ENCODE results near the gene PAPSS1.

Gene PAPSS1

GRCh38 chr4:107640197-107640596, 79.8 kb downstream of the PAPSS1 start:
- DNase-seq (ENCODE audit: low read depth, low spot score), result no peak
- no peak for TF ChIP-seq CTCF (IDR thresholded peaks at IDR 0.05; ENCODE audit: low read depth, low read length)
- in situ Hi-C loops (cut with HindIII; ENCODE audit: low sequenced_read_pairs), result no loop called here
- no peak overlapping the region for H3K4me3 ChIP-seq (ENCODE audit: low read depth, low read length)

GRCh38 chr4:107635735-107636134, 84.3 kb downstream of the PAPSS1 start:
- in situ Hi-C loops (cut with HindIII; ENCODE audit: low sequenced_read_pairs), result no loop called here
- H3K4me3 ChIP-seq (ENCODE audit: low read depth, low read length), result no peak overlapping the region
- no peak for DNase-seq (ENCODE audit: low read depth, low spot score)
- TF ChIP-seq CTCF (IDR thresholded peaks at IDR 0.05; ENCODE audit: low read depth, low read length), result no peak

GRCh38 chr4:107631560-107631959, 88.5 kb downstream of the PAPSS1 start:
- TF ChIP-seq CTCF (IDR thresholded peaks at IDR 0.05; ENCODE audit: low read depth, low read length), result no peak
- H3K4me3 ChIP-seq (ENCODE audit: low read depth, low read length), result no peak overlapping the region
- in situ Hi-C loops (cut with HindIII; ENCODE audit: low sequenced_read_pairs), result no loop called here
- DNase-seq (ENCODE audit: low read depth, low spot score), result no peak

- in situ Hi-C loops (cut with HindIII; ENCODE audit: low sequenced_read_pairs), result no loop called here
- H3K4me3 ChIP-seq (ENCODE audit: low read depth, low read length), result no peak overlapping the region
- DNase-seq (ENCODE audit: low read depth, low spot score), result no peak
- TF ChIP-seq CTCF (IDR thresholded peaks at IDR 0.05; ENCODE audit: low read depth, low read length), result no peak
Observed at GRCh38 chr4:107630185-107630705, 89.8 kb downstream of the PAPSS1 start.

- in situ Hi-C loops (cut with HindIII; ENCODE audit: low sequenced_read_pairs), result no loop called here
Observed at GRCh38 chr4:107629318-107629717, 90.7 kb downstream of the PAPSS1 start.

GRCh38 chr4:107625391-107625902, 94.6 kb downstream of the PAPSS1 start:
- TF ChIP-seq CTCF (IDR thresholded peaks at IDR 0.05; ENCODE audit: low read depth, low read length), result no peak
- in situ Hi-C loops (cut with HindIII; ENCODE audit: low sequenced_read_pairs), result no loop called here
- H3K4me3 ChIP-seq (ENCODE audit: low read depth, low read length), result no peak overlapping the region
- DNase-seq (ENCODE audit: low read depth, low spot score), result no peak

More at GRCh38 chr4:107629318-107629717, 90.7 kb downstream of the PAPSS1 start:
- no peak overlapping the region for H3K4me3 ChIP-seq (ENCODE audit: low read depth, low read length)
- TF ChIP-seq CTCF (IDR thresholded peaks at IDR 0.05; ENCODE audit: low read depth, low read length), result no peak
- DNase-seq (ENCODE audit: low read depth, low spot score), result no peak

Measured in astrocyte of the spinal cord (primary cell).